Keratinocyte (primary cell): ENCODE data around the gene NRSN2. TPM values are rescaled to one million over a fixed set of nuclear protein-coding genes. Genes with fewer than 3 reads are reported as not detected.

Experiments used
- DNase-seq: peaks from one replicate; pipeline ENCODE4 v3.0.0-alpha.2; 2011; ENCODE audit warnings: low read depth, missing footprints, low spot score
- FAIRE-seq: peaks from 2 replicates; lab custom pipeline; 2011; peaks lifted over from hg19 to GRCh38; lab: Jason Lieb, UNC
- H2AFZ ChIP-seq: 2 replicates; pipeline ENCODE4 v1.6.0; 2012; ENCODE audit warnings: low read length, control low read depth, inconsistent platforms; ENCODE audit not compliant: control insufficient read depth
- H3K27ac ChIP-seq: 2 replicates; pipeline ENCODE4 v1.5.1; 2011; ENCODE audit warnings: low read length; ENCODE audit not compliant: control insufficient read depth, insufficient read depth
- H3K27me3 ChIP-seq: 3 replicates; pipeline ENCODE4 v1.6.0; 2011; ENCODE audit warnings: low read length; ENCODE audit not compliant: control insufficient read depth, insufficient read depth; ENCODE audit errors: extremely low read depth
- H3K36me3 ChIP-seq, 2 experiments: 2 replicates in 1 of 2; 3 replicates in 1 of 2; pipeline ENCODE4 v1.5.1; 2011; ENCODE audit warnings: low read length in 2 of 2, mild to moderate bottlenecking in 1 of 2; ENCODE audit not compliant: control insufficient read depth in 2 of 2, insufficient read depth in 2 of 2; ENCODE audit errors: extremely low read depth in 1 of 2
- H3K4me1 ChIP-seq: 3 replicates; pipeline ENCODE4 v1.5.1; 2011; ENCODE audit warnings: low read length; ENCODE audit not compliant: control insufficient read depth, insufficient read depth; ENCODE audit errors: extremely low read depth
- H3K4me2 ChIP-seq: 3 replicates; pipeline ENCODE4 v1.6.0; 2011; ENCODE audit warnings: low read depth, low read length; ENCODE audit not compliant: control insufficient read depth, insufficient read depth; ENCODE audit errors: extremely low read depth
- H3K4me3 ChIP-seq, 3 experiments: fragments of 200-600 bp in 1 of 3; sonication (generic) in 1 of 3; 2 replicates in 2 of 3; 3 replicates in 1 of 3; pipeline ENCODE4 v1.5.1; 2011 to 2016; ENCODE audit warnings: low read length in 3 of 3, mild to moderate bottlenecking in 3 of 3, control low read depth in 2 of 3, inconsistent platforms in 1 of 3, low read depth in 1 of 3, mixed read lengths in 1 of 3, mixed run types in 1 of 3, moderate library complexity in 1 of 3; ENCODE audit not compliant: control insufficient read depth in 2 of 3, insufficient read depth in 2 of 3; ENCODE audit errors: extremely low read depth in 1 of 3
- H3K79me2 ChIP-seq: 2 replicates; pipeline ENCODE4 v1.6.0; 2012; ENCODE audit warnings: low read length; ENCODE audit not compliant: control insufficient read depth, insufficient read depth
- H3K9ac ChIP-seq: 3 replicates; pipeline ENCODE4 v1.6.0; 2011; ENCODE audit warnings: low read length; ENCODE audit not compliant: control insufficient read depth, insufficient read depth; ENCODE audit errors: extremely low read depth
- H3K9me1 ChIP-seq: 3 replicates; pipeline ENCODE4 v1.6.0; 2011; ENCODE audit warnings: low read length; ENCODE audit not compliant: control insufficient read depth, insufficient read depth; ENCODE audit errors: extremely low read depth
- H3K9me3 ChIP-seq: 2 replicates; pipeline ENCODE4 v1.5.1; 2012; ENCODE audit warnings: low read depth, low read length; ENCODE audit not compliant: control insufficient read depth
- H4K20me1 ChIP-seq: 3 replicates; pipeline ENCODE4 v1.6.0; 2011; ENCODE audit warnings: low read length; ENCODE audit not compliant: control insufficient read depth, insufficient read depth; ENCODE audit errors: extremely low read depth
- CTCF ChIP-seq, 3 experiments: IDR thresholded peaks in 1 of 3; conservative IDR thresholded peaks in 1 of 3; optimal IDR thresholded peaks in 1 of 3; 2 replicates in 2 of 3; 3 replicates in 1 of 3; pipeline versions ENCODE3 to v1.5.1; 2011; ENCODE audit warnings: low read length in 3 of 3, mild to moderate bottlenecking in 3 of 3, moderate library complexity in 2 of 3, control low read depth in 1 of 3, inconsistent platforms in 1 of 3; ENCODE audit not compliant: insufficient read depth in 2 of 3; ENCODE audit errors: extremely low read depth in 1 of 3
- EZH2 ChIP-seq: IDR thresholded peaks from one replicate; pipeline ENCODE4 v1.6.1; 2012; ENCODE audit warnings: inconsistent platforms, mild to moderate bottlenecking, low read length, moderate library complexity
- dilution Hi-C: fragments of 300-500 bp; cut with MboI; formaldehyde crosslinking; loops from one replicate; pipeline ENCODE4 v1.7.0; 2020; ENCODE audit warnings: low sequenced_read_pairs; ENCODE audit not compliant: extremely low pct_ligation_motif_present
- polyA plus RNA-seq, 5 experiments: library from polyadenylated mRNA; depleted of rRNA in 3 of 5; stranded (reverse) in 3 of 5; stranded (forward) in 1 of 5; unstranded in 1 of 5; fragments of >200 nt; gene quantifications; 1 replicate in 1 of 5; 2 replicates in 3 of 5; 3 replicates in 1 of 5; pipeline versions ENCODE4 v1.2.1 to v1.2.3, GENCODE V29; 2011 to 2012; ENCODE audit warnings: missing spikeins in 2 of 5, low read depth in 1 of 5, low replicate concordance in 1 of 5

Gene NRSN2
- polyA plus RNA-seq, 1 donor (not counting 4 experiments of a cell fraction or from before 2014, with no cell fraction given), result 10.4 TPM

GRCh38 chr20:309841-310644, 36.9 kb upstream of the NRSN2 start:
- H3K9ac ChIP-seq, result peak overlapping the region; percentile 44
- H3K36me3 ChIP-seq, result no peaks in the 10 kb centered on the region
- H3K27ac ChIP-seq, result peak overlapping the region; percentile 74
- FAIRE-seq (peak; percentile 20), DNase-seq (no peak)
- dilution Hi-C loops, result no loop called here
- peaks cover 4% of the 10 kb centered on the region for H3K9me1 ChIP-seq
- no peaks in the 10 kb centered on the region for H3K79me2 ChIP-seq
- peaks cover 2% of the 10 kb centered on the region for H4K20me1 ChIP-seq
- H3K27me3 ChIP-seq, result no peaks in the 10 kb centered on the region
- peaks cover 48% of the 10 kb centered on the region for H3K4me1 ChIP-seq
- H3K4me3 ChIP-seq, result peak overlapping the region in 1 of 3 experiments; percentile 7
- no peak for TF ChIP-seq EZH2
- no peak for TF ChIP-seq CTCF (optimal IDR thresholded peaks at IDR 0.05 in 1 of 3, IDR thresholded peaks at IDR 0.05 in 1 of 3, conservative IDR thresholded peaks at IDR 0.05 in 1 of 3; ENCODE audit: extremely low read depth in 1 of 3, insufficient read depth in 2 of 3, low read length in 3 of 3)
- H3K4me2 ChIP-seq, result peak overlapping the region; percentile 37
- no peak overlapping the region for H2AFZ ChIP-seq
- peaks cover 2% of the 10 kb centered on the region for H3K9me3 ChIP-seq

- DNase-seq (no peak), FAIRE-seq (no peak)
- Histone ChIP-seq H3K36me3 (no peaks in the 10 kb centered on the region), H3K79me2 (no peaks in the 10 kb centered on the region), H3K27me3 (no peaks in the 10 kb centered on the region), H3K27ac (no peak overlapping the region), H3K4me2 (no peak overlapping the region), H2AFZ (no peak overlapping the region), H4K20me1 (peaks cover 2% of the 10 kb centered on the region), H3K9me3 (peaks cover 2% of the 10 kb centered on the region), H3K4me3 (no peak overlapping the region), H3K4me1 (peaks cover 48% of the 10 kb centered on the region), H3K9ac (no peak overlapping the region), H3K9me1 (peaks cover 4% of the 10 kb centered on the region)
- dilution Hi-C loops, result no loop called here
- TF ChIP-seq EZH2 (no peak), CTCF (optimal IDR thresholded peaks at IDR 0.05 in 1 of 3, IDR thresholded peaks at IDR 0.05 in 1 of 3, conservative IDR thresholded peaks at IDR 0.05 in 1 of 3; ENCODE audit: extremely low read depth in 1 of 3, insufficient read depth in 2 of 3, low read length in 3 of 3) (no peak)
Observed at GRCh38 chr20:310645-311044, 36.3 kb upstream of the NRSN2 start.
